GM11168 (cell line): ENCODE results near the gene GPR180.
"Not testable (repeated sequence)": the region's sequence is repeated elsewhere in the genome, so short reads cannot be mapped to it uniquely, and the experiment has no call there.

Experiments used
- in situ Hi-C: fragments of 300-500 bp; cut with MboI; formaldehyde crosslinking; loops from one replicate; pipeline ENCODE4 v1.12.0; 2022; ENCODE audit warnings: low sequenced_read_pairs; ENCODE audit not compliant: unreplicated experiment

GPR180 gene

GRCh38 chr13:94637677-94638076 is 36.0 kb downstream of the GPR180 start:
- in situ Hi-C loops = not testable (repeated sequence)

DNA sequence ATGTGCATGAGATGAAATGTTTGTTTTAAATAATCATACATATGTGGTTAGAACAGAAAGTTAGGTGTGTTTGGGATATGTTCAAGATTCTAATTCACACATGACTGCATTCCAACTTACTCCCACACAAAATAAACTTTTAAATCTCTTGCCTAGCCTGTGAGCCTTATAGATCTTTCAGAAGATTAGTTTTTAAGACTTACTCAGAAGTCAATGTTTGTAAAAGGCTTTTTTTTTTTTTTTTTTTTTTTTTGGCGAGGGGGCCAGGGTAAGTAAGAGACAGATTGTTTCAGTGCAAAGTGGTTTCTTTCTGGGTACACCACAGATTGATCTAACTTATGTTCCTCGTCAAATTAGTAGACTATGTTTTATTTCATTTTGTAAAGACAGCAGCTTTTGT is 39.1 kb downstream of the GPR180 start:
- in situ Hi-C loops = no loop called here

DNA sequence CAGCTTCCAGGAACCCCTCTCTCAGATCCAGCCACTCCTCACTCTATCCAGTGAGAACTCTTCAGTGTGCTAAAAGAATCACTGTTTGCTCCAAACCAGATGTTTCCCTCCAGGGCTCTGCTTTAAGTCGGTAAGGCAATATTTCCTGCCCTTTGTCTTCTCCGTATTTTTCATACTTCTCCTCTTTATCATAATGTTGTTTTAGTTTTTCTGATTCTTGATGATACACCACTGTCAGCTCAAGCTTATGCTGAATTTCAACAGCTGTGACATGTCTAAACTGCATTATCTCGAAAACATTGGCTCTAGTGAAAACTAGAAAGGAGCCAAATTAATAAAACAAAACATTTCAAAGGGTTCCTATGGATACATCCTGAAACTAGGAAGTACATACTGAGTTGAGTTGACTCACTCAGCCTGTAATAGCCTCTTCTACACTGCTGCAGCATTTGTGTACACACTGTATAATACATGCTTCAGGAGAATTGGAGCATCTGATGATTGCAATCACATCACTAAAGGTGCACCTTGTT is 39.8 kb downstream of the GPR180 start:
- in situ Hi-C loops = no loop called here

- in situ Hi-C loops = no loop called here
Observed at GRCh38 chr13:94646904-94647303, 45.2 kb downstream of the GPR180 start.

GRCh38 chr13:94656176-94656575 is 54.5 kb downstream of the GPR180 start:
- in situ Hi-C loops = loop anchor here (25.0 kb wide), 1 partner anchor 506 kb away; no protein-coding TSS in a partner anchor

- in situ Hi-C loops = loop anchor here (25.0 kb wide), 1 partner anchor 506 kb away; no protein-coding TSS in a partner anchor
Observed at GRCh38 chr13:94656766-94657165, 55.1 kb downstream of the GPR180 start.

DNA sequence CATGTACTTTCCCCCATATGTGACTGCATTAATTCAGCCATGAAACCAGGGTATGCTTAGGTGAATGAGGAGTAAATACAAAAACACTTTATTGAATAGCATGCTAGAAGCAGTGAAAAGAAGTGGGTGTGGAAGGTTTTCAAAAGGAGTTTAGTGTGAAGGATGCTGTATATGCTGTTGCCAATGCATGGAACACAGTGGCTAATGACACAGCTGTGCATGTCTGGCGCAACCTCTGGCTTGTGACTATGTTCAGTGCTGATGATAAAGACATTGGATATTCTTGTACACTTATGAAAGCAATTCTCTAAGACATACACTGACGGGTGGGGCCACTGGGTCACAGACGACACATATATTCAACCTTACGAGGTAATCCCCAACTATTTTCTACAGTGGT is 55.5 kb downstream of the GPR180 start:
- in situ Hi-C loops = loop anchor here (25.0 kb wide), 1 partner anchor 505 kb away; no protein-coding TSS in a partner anchor

DNA sequence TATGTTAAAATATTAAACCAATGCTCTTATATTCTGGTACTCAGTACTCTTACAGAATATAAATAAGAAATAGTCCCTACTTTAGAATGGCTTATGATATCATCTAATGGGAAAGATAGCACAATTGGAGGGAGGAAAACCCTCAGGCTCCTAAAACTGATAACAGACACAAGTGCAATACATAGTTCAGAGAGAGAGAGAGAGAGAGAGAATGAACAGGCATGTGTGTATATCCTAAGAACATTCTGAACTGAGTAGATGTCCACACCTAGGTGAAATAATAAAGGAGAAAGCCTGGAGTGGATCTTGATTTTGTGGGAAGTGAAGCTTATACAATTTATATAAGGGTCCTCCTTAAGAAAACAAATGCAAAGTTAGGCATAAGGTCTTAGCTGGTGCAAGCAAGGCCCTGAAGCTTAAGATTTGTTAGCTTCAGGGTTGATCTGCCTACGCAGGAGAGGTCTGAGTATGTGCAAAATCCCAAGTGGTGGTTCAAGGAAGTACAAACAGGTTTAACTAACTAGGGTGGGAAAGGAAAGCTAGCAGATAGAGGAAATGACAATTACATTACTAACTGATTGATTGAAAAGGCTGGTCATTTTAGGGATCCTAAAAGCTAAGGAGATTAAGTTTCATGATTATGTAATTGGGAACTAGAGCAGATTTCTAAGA is 57.4 kb downstream of the GPR180 start:
- in situ Hi-C loops = loop anchor here (25.0 kb wide), 1 partner anchor 503 kb away; no protein-coding TSS in a partner anchor

DNA sequence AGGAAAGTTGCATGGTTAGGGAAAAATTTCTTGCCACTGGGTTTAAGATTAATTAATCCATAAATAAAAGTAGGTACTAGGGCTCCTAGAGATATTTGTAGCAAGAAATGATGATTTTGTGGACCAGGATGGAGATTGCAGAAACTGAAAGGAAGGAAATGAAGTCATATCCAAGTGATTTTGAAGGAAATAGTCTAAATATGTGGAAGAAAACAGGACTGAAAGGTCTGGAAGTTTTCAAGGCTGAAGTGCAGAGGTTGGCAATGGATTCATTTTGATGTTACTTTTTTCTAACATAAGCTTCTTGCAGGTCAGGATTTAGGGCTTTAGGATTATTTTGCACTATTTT is 57.9 kb downstream of the GPR180 start:
- in situ Hi-C loops = loop anchor here (25.0 kb wide), 1 partner anchor 503 kb away; no protein-coding TSS in a partner anchor

GRCh38 chr13:94660695-94661326 is 59.2 kb downstream of the GPR180 start:
- in situ Hi-C loops = loop anchor here (25.0 kb wide), 1 partner anchor 501 kb away; no protein-coding TSS in a partner anchor

- in situ Hi-C loops = loop anchor here (25.0 kb wide), 1 partner anchor 501 kb away; no protein-coding TSS in a partner anchor
Observed at GRCh38 chr13:94661406-94661805, 59.7 kb downstream of the GPR180 start.

GRCh38 chr13:94662274-94662945 is 60.8 kb downstream of the GPR180 start:
- in situ Hi-C loops = loop anchor here (25.0 kb wide), 1 partner anchor 500 kb away; no protein-coding TSS in a partner anchor

DNA sequence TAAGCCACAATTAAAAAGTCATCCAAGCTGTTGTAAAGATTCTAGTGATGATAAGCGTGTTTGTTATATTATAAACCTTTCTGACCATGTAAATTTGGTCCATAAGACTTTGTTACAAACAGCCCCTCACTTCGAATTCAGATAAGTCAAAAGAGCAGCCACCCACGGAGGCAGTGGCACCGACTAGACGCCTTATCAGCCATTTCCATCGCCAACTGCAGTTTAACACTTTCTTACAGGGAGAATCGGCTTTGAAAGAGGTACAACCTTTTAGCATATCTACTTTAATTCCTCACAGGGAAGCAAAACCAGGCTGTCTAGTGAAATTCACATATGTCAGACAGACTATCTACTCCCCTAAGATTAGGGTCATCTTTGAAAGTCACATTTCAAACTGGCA is 63.2 kb downstream of the GPR180 start:
- in situ Hi-C loops = loop anchor here (25.0 kb wide), 1 partner anchor 497 kb away; no protein-coding TSS in a partner anchor

DNA sequence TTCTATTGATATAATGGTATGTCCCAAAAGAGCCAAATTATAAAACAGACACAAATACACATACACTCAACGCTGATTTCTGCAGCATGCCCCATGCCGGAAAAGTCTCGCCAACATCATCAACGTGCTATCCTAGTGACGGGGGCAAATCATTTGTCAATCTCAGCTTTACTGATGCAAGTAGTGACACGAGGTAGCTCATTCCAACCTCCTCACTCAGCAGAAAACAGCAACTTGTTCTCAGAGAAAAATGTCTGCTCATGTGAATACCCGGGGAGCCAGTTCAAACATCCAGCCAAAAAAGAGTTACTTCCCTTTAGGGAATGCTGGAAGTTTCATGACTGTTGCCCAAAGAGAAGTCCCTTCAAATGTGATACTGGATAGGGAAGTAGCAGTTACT is 64.4 kb downstream of the GPR180 start:
- in situ Hi-C loops = loop anchor here (25.0 kb wide), 1 partner anchor 496 kb away; no protein-coding TSS in a partner anchor

- in situ Hi-C loops = loop anchor here (25.0 kb wide), 1 partner anchor 495 kb away; no protein-coding TSS in a partner anchor
Observed at GRCh38 chr13:94667190-94667589, 65.5 kb downstream of the GPR180 start.

GRCh38 chr13:94672400-94672799 is 70.7 kb downstream of the GPR180 start:
- in situ Hi-C loops = loop anchor here (25.0 kb wide), 1 partner anchor 490 kb away; no protein-coding TSS in a partner anchor

DNA sequence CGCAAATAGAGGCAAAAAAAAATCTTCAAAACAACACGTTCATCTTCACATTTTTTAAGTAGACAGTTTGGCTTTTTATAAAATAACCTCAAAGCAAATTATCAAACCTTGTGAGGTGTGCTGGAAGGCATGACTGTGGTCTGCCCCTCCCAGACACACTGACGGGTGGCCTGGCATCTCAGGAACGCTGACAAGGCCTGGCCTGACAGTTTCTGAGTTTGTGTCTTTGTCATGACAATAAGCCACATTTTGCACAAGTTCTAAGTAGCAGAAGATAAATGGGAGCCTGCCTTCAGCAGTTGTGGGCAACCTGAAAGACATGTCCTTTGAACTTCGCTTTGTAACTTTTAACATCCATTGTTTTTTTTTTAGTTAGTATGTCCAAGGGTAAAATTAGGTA is 72.2 kb downstream of the GPR180 start:
- in situ Hi-C loops = loop anchor here (25.0 kb wide), 1 partner anchor 488 kb away; no protein-coding TSS in a partner anchor

GRCh38 chr13:94674609-94675348 is 73.1 kb downstream of the GPR180 start:
- in situ Hi-C loops = loop anchor here (25.0 kb wide), 1 partner anchor 488 kb away; no protein-coding TSS in a partner anchor

GRCh38 chr13:94677799-94678198 is 76.1 kb downstream of the GPR180 start:
- in situ Hi-C loops = no loop called here

- in situ Hi-C loops = no loop called here
Observed at GRCh38 chr13:94678845-94679244, 77.2 kb downstream of the GPR180 start.
